ENCODE results near the gene BCDIN3D. TPM values are rescaled to one million over a fixed set of nuclear protein-coding genes. Genes with fewer than 3 reads are reported as not detected.
"Not testable (repeated sequence)": the region's sequence is repeated elsewhere in the genome, so short reads cannot be mapped to it uniquely, and the experiment has no call there.

Gene BCDIN3D
- total RNA-seq (2014; rRNA removed; shearing (Covaris generic)) = 1.9 and 2.8 TPM in 2 replicates

DNA sequence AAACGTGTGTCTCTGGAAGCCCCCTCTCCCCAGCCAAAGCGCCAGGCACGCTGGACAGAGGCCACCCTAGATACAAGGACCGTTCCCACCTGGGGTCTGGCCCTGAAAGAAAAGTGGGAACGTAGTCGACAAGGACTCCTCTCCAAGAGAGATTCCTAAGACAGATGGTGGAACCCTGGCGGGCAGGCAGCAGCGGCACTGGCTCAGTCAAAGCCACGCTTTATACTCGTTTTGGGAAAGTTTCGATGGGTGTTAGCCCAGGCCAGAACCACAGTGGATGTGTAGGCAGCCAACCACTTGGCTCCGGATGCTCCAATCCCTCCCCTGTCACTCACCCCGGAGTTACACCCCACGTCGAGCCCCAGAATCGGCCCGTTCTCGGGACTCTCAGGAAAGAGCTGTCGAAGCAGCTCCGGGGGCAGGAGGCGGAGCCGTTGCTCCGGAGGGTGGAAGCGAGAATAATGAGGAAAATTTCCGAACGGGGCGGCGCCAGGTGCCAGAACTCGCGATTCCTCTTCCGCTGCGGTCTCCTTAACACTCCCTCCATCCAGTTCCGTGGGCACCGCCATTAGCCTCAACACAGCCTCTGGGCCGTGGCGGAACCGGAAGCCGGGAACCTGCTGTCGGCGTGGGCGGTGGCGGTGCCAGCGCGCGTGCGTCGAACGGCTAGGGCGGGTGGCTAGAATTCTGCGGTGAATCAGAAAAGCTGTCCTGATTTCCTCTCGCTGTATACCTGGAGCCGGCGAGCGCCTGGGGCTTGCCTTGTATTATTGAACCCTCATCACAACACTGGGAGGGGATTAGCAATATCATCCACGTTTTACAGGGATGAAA is at the start of gene BCDIN3D:
BCDIN3D (minus strand) TSS at position 588 of the 834 bp plus-strand sequence; CDS start at position 569, 19 bp downstream.
- in situ Hi-C loops (cut with HindIII; ENCODE audit: low sequenced_read_pairs) = no loop called here
- peak; percentile 92 for DNase-seq (ENCODE audit: low spot score)

GRCh38 chr12:49892084-49892731 is 49.3 kb upstream of the BCDIN3D start:
- DNase-seq (ENCODE audit: low spot score) = no peak
- in situ Hi-C loops (cut with HindIII; ENCODE audit: low sequenced_read_pairs) = no loop called here

DNA sequence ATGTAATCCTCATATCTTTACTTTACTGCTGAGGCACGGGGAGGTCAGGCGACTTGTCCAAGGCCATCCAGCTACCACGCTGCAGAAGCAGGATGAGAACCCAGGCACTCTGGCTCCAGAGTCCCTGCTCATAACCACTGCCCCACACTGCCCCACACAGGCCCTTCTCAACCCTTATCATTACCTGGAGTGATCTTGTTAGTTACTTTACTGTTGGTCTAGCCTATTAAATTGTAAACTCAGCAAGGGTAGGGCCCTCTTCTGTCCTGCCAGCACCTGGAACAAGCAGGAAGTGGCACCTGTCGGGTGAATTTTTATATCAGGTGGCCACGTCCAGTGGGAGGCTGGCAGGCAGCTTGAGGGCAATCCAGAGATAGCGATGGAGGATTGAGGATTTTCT is 48.6 kb upstream of the BCDIN3D start:
- no peak for DNase-seq (ENCODE audit: low spot score)
- in situ Hi-C loops (cut with HindIII; ENCODE audit: low sequenced_read_pairs) = no loop called here

- DNase-seq (ENCODE audit: low spot score) = no peak
- in situ Hi-C loops (cut with HindIII; ENCODE audit: low sequenced_read_pairs) = no loop called here
These were observed 48.1 kb upstream of the BCDIN3D start for GRCh38 chr12:49891012-49891411.

- no peak for DNase-seq (ENCODE audit: low spot score)
- in situ Hi-C loops (cut with HindIII; ENCODE audit: low sequenced_read_pairs) = no loop called here
These were observed 47.2 kb upstream of the BCDIN3D start for GRCh38 chr12:49890096-49890461.

GRCh38 chr12:49889361-49890095 is 46.6 kb upstream of the BCDIN3D start:
- in situ Hi-C loops (cut with HindIII; ENCODE audit: low sequenced_read_pairs) = no loop called here
- DNase-seq (ENCODE audit: low spot score) = no peak

DNA sequence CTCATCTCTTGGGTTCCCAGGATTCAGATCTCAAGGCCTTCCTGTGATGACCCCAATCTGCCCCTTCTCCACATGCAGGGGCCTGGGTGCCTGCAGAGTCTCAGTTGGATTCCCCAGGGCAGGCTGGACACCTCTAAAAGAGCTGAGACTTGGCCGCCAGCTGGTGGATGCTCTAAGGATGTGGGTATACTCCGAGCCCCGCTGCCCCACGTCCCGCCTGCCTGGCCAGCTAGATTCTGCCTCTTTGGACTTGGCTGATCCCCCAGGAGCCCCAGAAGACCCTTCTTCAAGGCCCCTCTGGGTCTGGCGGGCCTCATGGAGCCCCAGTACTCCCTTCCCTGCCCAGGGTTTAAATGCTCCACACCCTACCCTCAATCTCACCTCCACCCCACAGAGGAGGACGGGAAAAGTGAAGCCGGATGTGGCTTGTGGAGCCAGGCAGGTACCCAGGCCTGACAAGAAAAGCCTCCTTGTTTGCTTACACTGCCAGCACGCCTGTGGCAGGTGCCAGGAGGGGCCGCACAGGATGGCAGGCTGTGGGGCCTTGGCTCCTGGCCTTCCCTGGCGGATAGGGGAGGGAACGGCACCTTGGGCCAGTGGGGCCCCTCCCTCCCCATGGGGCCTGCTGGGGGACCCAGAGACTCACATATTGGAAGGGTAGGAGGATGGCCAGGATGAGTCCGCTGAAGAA is 45.7 kb upstream of the BCDIN3D start:
- no peak for DNase-seq (ENCODE audit: low spot score)
- in situ Hi-C loops (cut with HindIII; ENCODE audit: low sequenced_read_pairs) = no loop called here

GRCh38 chr12:49887536-49888401 is 44.9 kb upstream of the BCDIN3D start:
- no peak for DNase-seq (ENCODE audit: low spot score)
- in situ Hi-C loops (cut with HindIII; ENCODE audit: low sequenced_read_pairs) = no loop called here

GRCh38 chr12:49887091-49887490 is 44.2 kb upstream of the BCDIN3D start:
- no peak for DNase-seq (ENCODE audit: low spot score)
- in situ Hi-C loops (cut with HindIII; ENCODE audit: low sequenced_read_pairs) = no loop called here

- in situ Hi-C loops (cut with HindIII; ENCODE audit: low sequenced_read_pairs) = no loop called here
- no peak for DNase-seq (ENCODE audit: low spot score)
These were observed 43.0 kb upstream of the BCDIN3D start for GRCh38 chr12:49885663-49886461.

DNA sequence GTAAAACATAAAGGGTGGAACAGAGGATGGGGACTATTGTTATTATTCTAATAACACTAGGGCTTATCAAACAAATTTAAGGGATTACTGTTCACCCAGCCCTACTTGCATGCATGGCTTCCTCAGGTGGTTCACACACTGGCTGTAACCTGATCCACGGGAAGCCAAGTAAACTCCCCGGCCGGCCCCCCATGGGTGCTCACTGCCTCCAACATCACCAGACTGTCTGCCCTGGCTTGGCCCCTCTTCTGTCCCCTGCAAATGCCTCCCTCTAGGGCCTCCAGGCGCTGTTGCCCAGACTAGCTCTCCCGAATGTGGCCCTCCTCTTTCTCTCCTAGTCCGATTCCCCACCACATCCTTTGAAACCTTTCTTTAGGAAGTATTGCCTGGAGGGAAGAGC is 42.2 kb upstream of the BCDIN3D start:
- DNase-seq (ENCODE audit: low spot score) = no peak

DNA sequence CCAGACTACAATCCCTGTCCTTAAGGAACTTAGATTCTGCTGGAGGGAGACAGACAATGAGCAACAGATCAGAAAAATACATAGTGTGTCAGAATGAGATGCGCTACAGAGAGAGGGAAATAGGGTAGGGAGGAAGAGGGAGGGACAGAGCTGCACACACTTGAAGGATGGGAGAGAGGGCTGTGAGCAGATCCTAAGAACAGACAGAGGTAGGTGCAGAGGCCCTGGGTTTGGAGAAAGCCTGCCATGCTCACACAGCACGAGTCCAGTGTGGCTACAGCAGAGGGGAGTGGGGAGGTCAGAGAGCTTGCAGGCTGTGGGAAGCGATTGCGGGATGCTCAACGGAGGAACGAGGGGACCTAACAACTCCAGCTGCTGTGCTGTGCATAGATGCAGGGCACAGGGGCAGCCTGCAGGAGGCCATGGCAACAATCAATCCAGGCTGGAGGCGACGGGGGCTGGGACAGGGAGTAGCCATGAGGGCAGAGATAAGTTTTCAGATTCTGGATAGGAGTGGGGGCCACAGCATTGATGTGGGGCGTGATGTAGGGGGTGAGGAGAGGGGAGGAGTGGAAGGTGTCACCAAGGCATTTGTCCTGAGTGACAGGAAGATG is 40.1 kb upstream of the BCDIN3D start:
- in situ Hi-C loops (cut with HindIII; ENCODE audit: low sequenced_read_pairs) = no loop called here
- DNase-seq (ENCODE audit: low spot score) = no peak

More for the DNA sequence above, 42.2 kb upstream of the BCDIN3D start:
- in situ Hi-C loops (cut with HindIII; ENCODE audit: low sequenced_read_pairs) = no loop called here

GRCh38 chr12:49882248-49882850 is 39.4 kb upstream of the BCDIN3D start:
- in situ Hi-C loops (cut with HindIII; ENCODE audit: low sequenced_read_pairs) = no loop called here

DNA sequence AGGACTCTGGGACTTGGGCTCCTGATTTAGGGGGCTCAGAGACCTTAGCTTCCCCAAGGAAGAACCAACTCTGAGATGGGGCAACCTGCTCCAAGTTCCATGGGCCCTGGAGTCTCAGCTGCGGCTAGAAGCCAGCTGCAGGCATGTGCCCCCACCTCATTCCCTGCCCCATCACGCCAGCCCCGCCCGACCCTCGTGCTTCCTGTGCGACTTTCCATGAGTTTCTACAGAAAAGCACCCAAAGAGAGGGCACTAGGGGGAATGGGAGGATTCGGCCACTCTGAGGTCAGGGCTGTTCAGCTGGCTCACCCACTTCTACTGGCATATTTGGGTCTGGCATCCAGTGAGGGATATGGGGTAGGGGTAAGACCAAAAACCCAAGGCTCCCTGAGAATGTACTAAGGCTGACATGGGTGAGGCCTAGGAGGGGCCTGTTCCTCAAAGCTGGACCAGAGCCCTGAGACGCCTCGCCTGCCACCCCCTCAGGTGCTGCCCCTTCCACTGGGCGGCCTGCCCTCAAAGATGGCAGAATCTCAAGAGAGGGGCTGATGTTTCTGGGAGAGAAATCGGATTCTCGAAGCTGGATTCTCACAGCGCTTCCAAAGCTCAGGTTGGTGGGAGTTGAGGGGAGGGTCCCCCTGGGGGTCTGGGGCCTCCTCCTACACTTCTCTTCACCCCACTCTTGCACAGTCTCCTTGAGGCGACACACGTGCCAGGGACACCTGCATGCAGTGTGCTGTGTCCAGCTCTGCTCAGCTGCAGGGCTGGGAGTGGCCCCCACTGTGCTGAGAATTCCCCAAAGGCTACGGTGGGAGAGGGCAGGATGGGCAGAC is 38.7 kb upstream of the BCDIN3D start:
- in situ Hi-C loops (cut with HindIII; ENCODE audit: low sequenced_read_pairs) = no loop called here
- DNase-seq (ENCODE audit: low spot score) = no peak

More at GRCh38 chr12:49882248-49882850, 39.4 kb upstream of the BCDIN3D start:
- DNase-seq (ENCODE audit: low spot score) = no peak

DNA sequence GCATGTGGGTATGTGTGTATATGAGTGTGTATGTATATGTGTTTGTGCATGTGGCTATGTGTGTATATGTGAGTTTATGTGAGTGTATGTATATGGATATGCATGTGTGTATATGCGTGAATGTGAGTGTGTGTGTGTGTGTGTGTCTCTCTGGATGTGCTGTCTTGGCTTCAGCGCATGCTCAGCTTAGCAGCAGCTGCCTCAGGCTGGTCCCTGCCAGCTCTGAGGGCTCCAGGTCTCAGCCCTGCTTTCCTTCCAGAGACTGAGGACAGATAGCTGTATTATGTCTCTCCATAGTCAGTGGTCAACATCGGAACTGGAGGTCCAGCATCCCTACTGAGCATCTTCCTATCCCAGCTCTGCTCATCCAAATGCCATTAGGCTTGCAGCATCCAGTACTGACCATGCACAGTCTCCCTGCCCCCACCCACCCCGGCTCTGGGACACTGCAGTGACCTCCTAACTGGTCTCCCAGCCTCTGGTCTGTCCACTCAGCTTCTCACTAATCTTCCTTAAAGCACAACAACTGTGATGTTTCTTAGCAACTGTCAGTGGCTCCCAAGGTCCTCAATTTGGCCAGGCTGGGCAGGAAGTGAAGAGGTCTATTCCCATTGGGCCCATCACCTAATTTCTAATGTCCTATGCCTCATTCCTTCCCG is 38.0 kb upstream of the BCDIN3D start:
- in situ Hi-C loops (cut with HindIII; ENCODE audit: low sequenced_read_pairs) = no loop called here
- no peak for DNase-seq (ENCODE audit: low spot score)

DNA sequence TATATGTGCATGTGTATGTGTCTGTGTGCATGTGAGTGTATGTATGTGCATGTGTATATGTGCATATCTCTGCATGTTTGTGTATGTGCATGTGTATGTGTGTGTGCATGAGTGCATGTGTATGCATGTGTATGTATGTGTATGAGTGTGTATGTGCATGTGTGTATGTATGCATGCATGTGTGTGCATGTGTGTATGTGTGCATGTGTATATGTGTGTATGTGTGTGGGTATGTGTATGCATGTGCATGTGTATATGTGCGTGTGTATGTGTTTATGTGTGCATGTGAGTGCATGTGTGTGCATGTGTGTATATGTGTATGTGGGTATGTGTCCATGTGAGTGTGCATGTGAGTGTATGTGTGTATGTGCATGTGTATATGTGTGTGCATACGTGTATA is 36.2 kb upstream of the BCDIN3D start:
- DNase-seq (ENCODE audit: low spot score); in situ Hi-C loops (cut with HindIII; ENCODE audit: low sequenced_read_pairs): not testable (repeated sequence)
